DOHH2 (cell line): Measurements from ENCODE around the gene RHOG.

ENCODE experiments used
- H3F3A ChIP-seq: fragments of 200-600 bp; sonication (generic), shearing (Covaris generic); 2 replicates; pipeline ENCODE4 v1.6.0; 2016; ENCODE audit warnings: antibody characterized with exemption, mild to moderate bottlenecking; ENCODE audit not compliant: control insufficient read depth, insufficient read depth
- H3K27ac ChIP-seq: fragments of 200-600 bp; sonication (generic); 2 replicates; pipeline ENCODE4 v1.5.1; 2014; ENCODE audit warnings: low read depth, mild to moderate bottlenecking, low read length, moderate library complexity
- H3K27me3 ChIP-seq: fragments of 200-600 bp; sonication (generic); 2 replicates; pipeline ENCODE4 v1.6.1; 2014; ENCODE audit warnings: mild to moderate bottlenecking, low read length, mixed read lengths; ENCODE audit not compliant: control insufficient read depth
- H3K36me3 ChIP-seq: fragments of 200-600 bp; sonication (generic); 2 replicates; pipeline ENCODE4 v1.6.1; 2014; ENCODE audit warnings: mild to moderate bottlenecking, low read length, moderate library complexity, mixed read lengths; ENCODE audit not compliant: control insufficient read depth
- H3K4me1 ChIP-seq: fragments of 200-600 bp; sonication (generic); 2 replicates; pipeline ENCODE4 v1.6.1; 2014; ENCODE audit warnings: mild to moderate bottlenecking, low read length, mixed read lengths; ENCODE audit not compliant: control insufficient read depth
- H3K4me2 ChIP-seq: fragments of 200-600 bp; sonication (generic); 2 replicates; pipeline ENCODE4 v1.6.0; 2014; ENCODE audit warnings: mild to moderate bottlenecking, low read length, moderate library complexity
- H3K4me3 ChIP-seq: fragments of 200-600 bp; sonication (generic); 2 replicates; pipeline ENCODE4 v1.5.1; 2014; ENCODE audit warnings: mild to moderate bottlenecking, low read length, mixed read lengths
- H3K79me2 ChIP-seq: fragments of 200-600 bp; sonication (generic); 2 replicates; pipeline ENCODE4 v1.6.1; 2014; ENCODE audit warnings: mild to moderate bottlenecking, low read length, mixed read lengths; ENCODE audit not compliant: control insufficient read depth
- H3K9me2 ChIP-seq: fragments of 200-600 bp; sonication (generic); replicated peaks from 2 replicates; pipeline ENCODE4 v1.6.1; 2014; ENCODE audit warnings: mild to moderate bottlenecking, low read length, mixed read lengths; ENCODE audit not compliant: control insufficient read depth
- H3K9me3 ChIP-seq: fragments of 200-600 bp; sonication (generic); 2 replicates; pipeline ENCODE4 v1.6.1; 2014; ENCODE audit warnings: antibody characterized with exemption, low read length, mixed read lengths; ENCODE audit not compliant: control insufficient read depth, insufficient read depth
- H4K20me1 ChIP-seq: fragments of 200-600 bp; sonication (generic); 2 replicates; pipeline ENCODE4 v1.6.0; 2014; ENCODE audit warnings: low read depth, mild to moderate bottlenecking, antibody characterized with exemption, low read length, moderate library complexity; ENCODE audit not compliant: control insufficient read depth, insufficient read depth
- CTCF ChIP-seq: fragments of 200-600 bp; sonication (generic); IDR thresholded peaks from one replicate; pipeline ENCODE4 v1.5.1; 2014; ENCODE audit warnings: antibody characterized with exemption, mild to moderate bottlenecking, low read depth, low read length; ENCODE audit not compliant: poor library complexity, severe bottlenecking
- EZH2phosphoT487 ChIP-seq: fragments of 200-600 bp; sonication (generic); IDR thresholded peaks from 2 replicates; pipeline ENCODE4 v1.6.1; 2017; ENCODE audit warnings: borderline replicate concordance, mild to moderate bottlenecking, antibody characterized with exemption, low read length, moderate library complexity, mixed read lengths

The RHOG gene

GRCh38 chr11:3880724-3881123 lies 40.0 kb upstream of the RHOG start:
- Histone ChIP-seq H3K9me2 (no peaks in the 10 kb centered on the region), H3K27me3 (no peaks in the 10 kb centered on the region), H3K36me3 (no peaks in the 10 kb centered on the region), H3K4me2 (peak overlapping the region; percentile 49), H4K20me1 (0 out of 2 replicates have a peak, but pooled peaks cover 7% of the 10 kb centered on the region), H3K9me3 (no peaks in the 10 kb centered on the region), H3K79me2 (peaks cover 53% of the 10 kb centered on the region), H3K27ac (no peak overlapping the region), H3K4me1 (peaks cover 56% of the 10 kb centered on the region), H3F3A (peaks cover 14% of the 10 kb centered on the region), H3K4me3 (peak overlapping the region; percentile 22)
- no peak for TF ChIP-seq EZH2phosphoT487
- TF ChIP-seq CTCF = no peak

- 0 out of 2 replicates have a peak, but pooled peaks cover 9% of the 10 kb centered on the region for H4K20me1 ChIP-seq
- H3F3A ChIP-seq = peaks cover 14% of the 10 kb centered on the region
- no peaks in the 10 kb centered on the region for H3K9me3 ChIP-seq
- peaks cover 56% of the 10 kb centered on the region for H3K4me1 ChIP-seq
- no peaks in the 10 kb centered on the region for H3K9me2 ChIP-seq
- H3K36me3 ChIP-seq = no peaks in the 10 kb centered on the region
- H3K4me2 ChIP-seq = peak overlapping the region; percentile 49
- no peaks in the 10 kb centered on the region for H3K27me3 ChIP-seq
- peaks cover 53% of the 10 kb centered on the region for H3K79me2 ChIP-seq
- H3K27ac ChIP-seq = no peak overlapping the region
- TF ChIP-seq EZH2phosphoT487 = no peak
- no peak for TF ChIP-seq CTCF
- H3K4me3 ChIP-seq = no peak overlapping the region
Measured at GRCh38 chr11:3879967-3880542, 39.3 kb upstream of the RHOG start.

- peaks cover 56% of the 10 kb centered on the region for H3K4me1 ChIP-seq
Measured at GRCh38 chr11:3879216-3879966, 38.6 kb upstream of the RHOG start.

More at GRCh38 chr11:3879216-3879966, 38.6 kb upstream of the RHOG start:
- Histone ChIP-seq H3K9me3 (no peaks in the 10 kb centered on the region), H3K36me3 (no peaks in the 10 kb centered on the region), H3K4me3 (no peak overlapping the region), H3K9me2 (no peaks in the 10 kb centered on the region), H4K20me1 (0 out of 2 replicates have a peak, but pooled peaks cover 12% of the 10 kb centered on the region), H3K79me2 (peaks cover 50% of the 10 kb centered on the region), H3K27ac (no peak overlapping the region), H3K27me3 (no peaks in the 10 kb centered on the region), H3F3A (peaks cover 14% of the 10 kb centered on the region), H3K4me2 (peak overlapping the region; percentile 49; the same call in 1 of the 2 replicates)
- TF ChIP-seq EZH2phosphoT487 (no peak), CTCF (no peak)
